Activated CD8-positive, alpha-beta memory T cell treated with anti-CD3 and anti-CD28 coated beads for 24 hours (primary cell): ENCODE results near the gene TRAP1.
"Not testable (repeated sequence)": the region's sequence is repeated elsewhere in the genome, so short reads cannot be mapped to it uniquely, and the experiment has no call there.

Experiments
- DNase-seq: peaks from one replicate; pipeline ENCODE4 v3.0.0-alpha.2; 2020

The TRAP1 gene

GRCh38 chr16:3670711-3671110, 46.6 kb downstream of the TRAP1 start:
- no peak for DNase-seq

- DNase-seq: no peak
Measured at GRCh38 chr16:3669082-3669481, 48.2 kb downstream of the TRAP1 start.

GRCh38 chr16:3668626-3669025, 48.7 kb downstream of the TRAP1 start:
- DNase-seq: no peak

DNA sequence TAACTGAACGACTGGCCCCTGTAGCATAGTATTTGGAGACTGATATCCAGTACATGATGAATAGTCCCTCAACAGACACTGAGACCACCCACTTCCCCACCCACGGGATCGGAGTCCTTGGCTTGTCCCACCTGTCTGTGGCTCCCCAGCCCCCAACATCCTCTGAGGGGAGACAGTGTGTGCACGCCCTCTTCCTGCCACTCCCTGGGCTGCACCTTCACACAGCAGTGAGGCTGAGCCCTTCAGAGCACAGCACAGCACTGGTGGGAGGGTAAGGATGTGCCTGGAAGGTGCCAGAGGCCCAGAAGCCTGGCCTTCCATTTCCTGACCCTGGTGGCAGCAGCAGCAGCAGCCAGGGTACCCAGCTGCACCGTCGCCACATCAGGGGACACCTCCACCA, 51.8 kb downstream of the TRAP1 start:
- no peak for DNase-seq

GRCh38 chr16:3664187-3664896, 53.0 kb downstream of the TRAP1 start:
- no peak for DNase-seq

DNA sequence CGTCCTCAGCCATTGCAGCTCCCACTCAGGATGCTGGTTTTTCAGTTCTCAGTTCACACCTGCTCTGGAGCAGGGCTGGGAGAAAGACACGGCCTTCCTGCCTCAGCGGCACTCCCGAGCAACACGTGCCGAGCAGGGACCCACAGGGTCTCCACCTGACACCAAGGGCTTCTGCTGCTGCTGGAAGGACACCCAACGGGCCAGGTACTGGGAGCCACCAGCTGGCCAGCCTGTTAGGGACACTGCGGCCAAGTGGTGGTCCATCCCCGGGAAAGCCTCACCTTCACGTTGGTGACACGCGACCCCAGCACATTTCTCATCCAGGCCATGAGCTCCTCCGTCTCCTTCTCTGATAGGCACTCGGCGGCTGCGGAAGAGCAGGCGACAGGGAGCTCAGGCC, 54.7 kb downstream of the TRAP1 start:
- DNase-seq: no peak

DNA sequence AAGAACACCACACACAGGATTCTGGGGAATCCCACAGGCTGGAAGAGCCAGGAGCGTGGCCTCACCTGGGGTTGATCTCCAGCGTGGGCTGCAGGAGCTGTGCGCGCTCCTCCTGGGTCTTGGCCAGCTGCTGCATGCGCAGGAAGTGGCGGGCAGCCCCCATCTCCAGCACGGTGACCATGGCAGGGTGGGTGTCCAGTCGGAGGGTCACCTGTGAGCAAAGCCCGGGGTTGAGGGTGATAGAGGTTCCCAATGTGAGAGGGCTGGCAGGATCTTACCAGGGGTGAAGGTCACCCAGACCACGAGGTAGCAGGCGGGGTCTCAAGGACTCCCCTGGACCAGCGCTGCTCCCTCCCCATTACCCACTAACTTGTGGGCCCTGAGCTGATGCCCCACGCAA, 55.4 kb downstream of the TRAP1 start:
- DNase-seq: no peak

DNA sequence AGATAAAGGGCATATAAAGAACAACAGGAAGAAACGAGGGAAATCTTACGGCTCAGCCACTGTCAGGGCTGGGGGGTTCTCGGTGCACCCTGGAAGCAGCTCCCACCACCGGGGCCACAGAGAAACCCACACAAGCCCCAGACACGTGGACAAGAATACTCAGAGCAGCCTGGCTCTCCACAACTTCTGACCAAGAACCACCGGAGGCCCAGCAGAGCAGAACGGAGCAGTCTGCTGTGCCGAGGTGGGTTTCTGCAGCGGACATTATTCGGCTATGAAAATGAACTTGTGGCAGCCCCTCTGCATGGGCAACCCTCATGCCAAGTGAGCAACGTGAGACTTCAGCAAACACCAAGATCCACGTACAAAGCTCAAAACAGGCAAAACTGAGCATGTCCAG, 56.0 kb downstream of the TRAP1 start:
- no peak for DNase-seq

DNA sequence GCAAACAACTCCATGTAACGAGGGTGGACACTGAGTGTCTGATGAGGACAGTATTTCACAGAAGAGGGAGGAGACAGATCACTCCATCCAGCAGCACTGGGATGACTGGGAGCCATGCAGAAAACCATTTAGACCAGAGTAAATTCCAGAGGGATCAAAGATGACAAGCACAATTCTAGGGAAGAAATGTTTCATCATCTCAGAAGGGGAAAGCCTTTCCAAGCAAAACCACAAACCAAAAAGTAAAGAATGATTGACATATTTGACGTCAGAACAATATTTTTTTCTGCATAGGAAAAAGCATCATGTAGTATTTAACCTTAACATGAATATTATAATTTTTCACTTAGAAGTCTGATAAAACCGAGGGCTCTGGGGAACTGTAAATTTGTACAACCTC, 58.1 kb downstream of the TRAP1 start:
- no peak for DNase-seq

DNA sequence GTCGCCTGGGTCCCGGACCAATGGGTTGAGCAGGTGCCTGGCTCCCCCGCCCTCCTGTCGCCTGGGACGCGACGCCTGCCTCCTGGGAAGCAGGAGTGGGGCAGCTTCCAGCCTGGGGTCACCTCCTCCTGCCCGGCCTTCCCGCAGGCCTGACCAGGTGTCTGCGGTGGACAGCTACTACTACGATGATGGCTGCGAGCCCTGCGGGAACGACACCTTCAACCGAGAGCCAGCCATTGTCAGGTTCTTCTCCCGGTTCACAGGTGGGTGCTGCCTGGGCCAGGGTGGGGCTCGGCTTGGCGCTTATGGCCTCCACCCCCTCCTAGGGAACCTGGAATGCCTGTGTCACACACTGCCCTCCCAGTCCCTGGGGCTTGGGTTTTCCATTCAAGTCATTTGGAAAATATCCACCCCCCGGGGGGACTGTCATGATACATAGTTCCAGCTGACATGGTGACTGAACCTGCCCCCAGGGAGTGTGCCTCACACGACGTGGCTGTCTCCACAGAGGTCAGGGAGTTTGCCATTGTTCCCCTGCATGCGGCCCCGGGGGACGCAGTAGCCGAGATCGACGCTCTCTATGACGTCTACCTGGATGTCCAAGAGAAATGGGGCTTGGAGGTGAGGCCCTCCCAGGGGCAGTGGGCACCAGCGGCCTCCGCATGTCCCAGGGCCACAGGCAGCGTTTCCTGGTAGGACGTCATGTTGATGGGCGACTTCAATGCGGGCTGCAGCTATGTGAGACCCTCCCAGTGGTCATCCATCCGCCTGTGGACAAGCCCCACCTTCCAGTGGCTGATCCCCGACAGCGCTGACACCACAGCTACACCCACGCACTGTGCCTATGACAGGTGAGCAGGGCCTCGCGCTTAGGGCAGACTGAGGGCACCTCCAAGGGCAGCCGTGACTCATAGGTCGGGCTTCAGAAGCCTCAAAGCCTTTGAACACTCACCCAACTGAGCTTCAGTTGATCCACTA, 60.5 kb downstream of the TRAP1 start:
- no peak for DNase-seq

- DNase-seq: not testable (repeated sequence)
Measured at GRCh38 chr16:3656160-3656490, 61.2 kb downstream of the TRAP1 start.

GRCh38 chr16:3655396-3656159, 61.7 kb downstream of the TRAP1 start:
- DNase-seq: no peak

- no peak for DNase-seq
Measured at GRCh38 chr16:3655030-3655395, 62.3 kb downstream of the TRAP1 start.

GRCh38 chr16:3654249-3654991, 62.9 kb downstream of the TRAP1 start, which contains the start of gene DNASE1:
Gene DNASE1 (plus strand): TSS chr16:3654691. CDS start chr16:3655374, 683 bp downstream.
- DNase-seq: peak; percentile 83

DNA sequence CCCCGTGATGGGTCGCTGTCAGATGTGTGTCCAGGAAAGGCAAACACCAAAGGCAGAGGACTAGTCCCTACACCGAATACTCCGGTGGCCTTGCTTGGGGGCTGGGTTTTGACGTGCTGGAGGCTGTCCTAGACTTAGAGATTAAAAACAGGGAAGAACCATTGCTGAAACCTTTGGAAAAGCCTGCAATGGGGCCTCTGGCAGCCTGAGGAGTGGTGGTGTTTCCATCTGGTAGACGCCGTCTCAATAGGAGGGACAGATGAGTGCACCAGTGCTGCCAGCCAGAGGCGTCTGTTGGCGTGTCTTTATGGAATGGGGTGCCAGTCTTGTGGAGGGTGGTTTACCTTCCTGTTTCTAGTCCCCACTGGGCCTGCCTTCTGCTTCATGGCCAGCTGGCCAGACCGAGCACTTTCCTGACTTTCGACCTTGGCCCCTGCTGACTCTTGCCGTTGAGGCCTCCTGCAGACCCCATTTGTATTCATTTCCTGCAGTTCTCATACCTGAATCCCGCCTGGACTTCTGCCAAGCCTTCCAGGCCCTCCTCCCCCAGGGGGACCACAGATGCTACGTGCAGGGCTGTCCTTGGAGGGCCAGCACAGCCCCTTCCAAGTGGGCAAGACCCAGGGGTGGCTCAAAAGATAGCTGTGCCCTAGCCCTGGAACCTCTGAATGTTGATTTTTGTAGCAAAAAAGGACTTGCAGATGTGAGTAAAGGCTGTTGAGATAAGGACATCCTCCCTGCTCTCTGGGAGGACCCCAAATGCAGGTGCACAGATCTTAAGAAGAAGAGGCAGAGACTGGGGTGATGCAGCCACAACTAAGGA, 64.7 kb downstream of the TRAP1 start:
- no peak for DNase-seq

DNA sequence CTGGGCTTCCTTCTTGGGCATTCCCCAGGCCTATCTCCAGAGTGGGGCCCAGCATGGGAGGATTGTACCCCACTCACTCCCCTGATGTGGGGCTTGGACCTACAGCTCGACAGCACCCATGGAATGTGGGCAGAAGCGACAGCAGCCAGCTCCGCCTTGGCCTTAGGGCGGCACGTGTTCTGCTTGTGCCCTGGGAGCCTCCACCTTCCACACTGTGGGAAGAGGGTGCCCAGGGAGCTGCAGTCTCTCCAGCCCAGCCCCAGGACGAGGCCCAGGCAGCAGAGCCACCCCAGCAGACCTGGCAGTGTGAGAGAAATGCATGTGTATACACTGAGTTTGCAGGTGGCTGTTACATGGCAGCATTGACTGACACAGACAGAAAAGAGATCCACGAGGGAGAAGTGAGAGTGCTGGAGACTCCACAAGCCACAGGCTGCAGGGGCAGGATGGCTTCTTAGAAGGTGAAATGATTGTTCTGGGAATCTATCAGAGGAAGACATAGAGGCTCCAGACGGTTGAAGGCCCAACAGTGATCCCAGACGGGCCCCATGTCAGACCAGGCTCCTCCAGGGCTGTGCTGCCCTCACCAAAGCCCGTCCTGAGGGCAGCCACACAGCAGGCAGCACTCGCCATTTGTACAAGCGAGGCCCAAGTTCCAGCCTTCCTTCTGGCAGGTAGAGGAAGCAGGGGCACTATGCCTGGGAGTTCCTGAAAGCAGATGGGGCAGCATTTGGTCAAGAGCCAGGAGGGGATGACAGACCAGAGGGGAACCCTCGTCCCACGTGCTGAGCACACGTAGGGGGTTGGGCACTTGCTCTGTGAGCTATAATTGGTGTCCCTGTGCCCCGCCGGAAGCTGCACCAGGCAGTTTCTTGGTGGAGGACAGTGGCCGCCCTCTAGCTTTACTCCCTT, 65.6 kb downstream of the TRAP1 start:
- DNase-seq: no peak

DNA sequence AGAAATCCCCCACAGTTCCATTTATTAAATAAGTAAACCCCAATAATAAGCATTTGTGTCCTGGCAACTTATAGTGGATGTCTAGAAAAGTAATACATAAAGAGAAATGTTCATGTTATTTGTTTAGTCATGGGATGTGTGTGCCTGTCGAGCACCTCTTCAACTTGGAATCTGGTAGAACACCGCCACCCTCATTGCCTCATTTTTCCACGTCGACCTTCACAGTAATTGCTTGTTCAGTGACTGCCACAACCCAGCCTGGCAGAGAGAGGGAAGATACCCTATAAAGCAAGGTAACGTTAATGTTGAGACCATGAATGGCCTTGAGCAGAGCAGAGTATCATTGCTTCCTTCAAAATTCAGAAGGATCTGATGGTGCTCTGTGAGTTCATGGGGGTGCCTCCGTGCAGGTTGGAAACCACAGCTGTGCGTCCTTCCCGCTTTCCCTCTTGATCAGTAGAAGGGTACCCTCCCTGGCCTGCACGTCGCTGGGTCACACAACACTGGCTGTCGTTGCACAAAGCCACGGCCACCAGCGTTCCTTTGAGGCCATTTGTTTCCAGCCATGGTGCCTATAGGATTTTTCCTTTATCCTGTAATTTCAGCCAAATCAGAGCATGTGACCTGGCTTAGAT, 66.6 kb downstream of the TRAP1 start:
- DNase-seq: no peak

DNA sequence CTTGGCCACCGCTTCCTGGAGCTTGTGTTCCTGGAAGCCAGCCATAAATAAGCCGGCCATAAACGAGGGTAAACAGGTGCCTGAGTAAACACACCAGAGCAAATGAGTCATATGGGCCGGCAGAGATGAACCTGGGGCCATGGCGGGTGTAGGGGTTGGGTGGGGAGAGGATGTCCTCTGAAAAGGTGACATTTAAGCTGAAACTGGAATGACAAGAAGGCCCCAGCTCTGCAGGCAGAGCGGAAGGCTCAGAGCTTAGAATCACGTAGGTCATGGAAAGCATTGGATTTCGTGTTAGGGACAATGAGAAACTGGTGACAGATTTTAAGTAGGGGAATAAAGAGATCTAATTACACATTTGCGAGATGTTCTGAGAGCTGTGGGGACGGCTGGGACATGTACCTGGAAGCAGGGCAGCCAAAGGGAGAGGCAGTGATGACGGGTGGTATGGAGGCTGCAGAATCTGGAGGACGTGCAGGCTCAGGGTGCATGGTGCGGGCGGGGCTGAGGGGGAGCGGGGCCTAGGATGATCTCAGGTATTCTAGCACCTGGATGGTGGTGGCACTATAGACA, 70.9 kb downstream of the TRAP1 start:
- no peak for DNase-seq

- peak; percentile 38 for DNase-seq
Measured at GRCh38 chr16:3645504-3646347, 71.6 kb downstream of the TRAP1 start.
